ENCODE measurements around the gene STIP1.

Gene STIP1

DNA sequence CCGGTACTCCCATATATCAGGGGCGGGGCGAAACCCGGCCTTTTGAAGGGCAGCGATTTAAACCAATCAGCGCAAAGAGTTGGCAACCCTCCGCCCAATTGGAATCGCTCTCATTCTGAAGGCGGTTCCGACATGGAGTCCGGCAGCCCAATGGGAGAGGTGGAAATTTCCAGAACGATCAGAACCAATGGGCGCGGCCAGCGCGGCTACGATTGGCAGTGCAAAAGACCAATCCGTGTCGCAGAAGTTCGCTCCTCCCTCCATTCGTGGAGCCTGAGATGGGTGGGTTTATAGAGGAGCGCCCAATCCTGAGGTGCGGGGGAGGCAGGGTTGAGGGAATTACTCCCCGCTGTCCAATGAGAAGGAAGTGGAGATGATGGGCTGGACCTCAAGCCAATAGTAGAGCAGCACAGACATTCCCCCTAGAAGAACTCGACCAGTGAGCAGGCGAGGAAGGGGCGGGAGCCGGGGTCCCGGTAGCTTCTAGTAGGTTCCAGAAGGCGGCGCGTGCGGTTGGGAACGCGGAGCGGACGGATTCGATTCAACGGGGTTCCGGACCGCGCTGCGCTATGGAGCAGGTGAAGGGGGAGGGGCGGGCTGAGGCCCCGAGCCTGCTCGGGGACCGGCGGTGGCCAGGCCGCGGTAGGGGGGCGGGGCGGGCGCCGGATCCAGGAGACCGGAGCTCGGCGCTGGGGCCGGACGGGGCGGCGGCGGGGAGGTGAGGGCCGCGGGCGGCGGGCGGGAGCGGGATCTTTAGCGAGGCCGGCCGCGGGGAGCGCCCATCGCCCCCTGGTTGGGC is at the start of gene STIP1:
TSS of gene STIP1 (plus strand) at position 479 of the 799 bp plus-strand sequence. CDS start at position 570, 91 bp downstream.
- DNase-seq (ENCODE audit: low read depth, low spot score), result peak; percentile 100

- DNase-seq (ENCODE audit: low read depth, low spot score), result no peak
These were observed 49.1 kb upstream of the STIP1 start for GRCh38 chr11:64136765-64137441.

DNA sequence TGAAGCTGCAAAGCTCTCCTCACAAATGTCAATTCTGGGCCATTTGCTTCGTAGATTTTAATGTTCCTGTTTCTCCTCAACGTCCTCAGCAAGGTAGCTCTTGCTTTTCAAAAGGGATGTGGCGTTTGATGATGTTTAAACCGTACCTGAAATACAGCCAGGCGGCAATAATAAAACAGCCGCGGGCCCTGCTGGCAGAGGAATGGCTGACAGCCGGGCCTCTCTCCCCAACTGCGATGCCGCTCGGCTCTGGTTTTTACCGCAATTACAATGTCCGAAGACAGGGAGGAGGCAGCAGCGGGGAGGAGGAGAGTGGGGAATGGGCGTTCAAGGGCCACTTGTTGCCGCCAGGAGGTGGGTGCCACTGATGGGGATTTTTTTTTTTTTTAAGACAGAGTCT is 47.6 kb upstream of the STIP1 start:
- peak; percentile 40 for DNase-seq (ENCODE audit: low read depth, low spot score)

DNA sequence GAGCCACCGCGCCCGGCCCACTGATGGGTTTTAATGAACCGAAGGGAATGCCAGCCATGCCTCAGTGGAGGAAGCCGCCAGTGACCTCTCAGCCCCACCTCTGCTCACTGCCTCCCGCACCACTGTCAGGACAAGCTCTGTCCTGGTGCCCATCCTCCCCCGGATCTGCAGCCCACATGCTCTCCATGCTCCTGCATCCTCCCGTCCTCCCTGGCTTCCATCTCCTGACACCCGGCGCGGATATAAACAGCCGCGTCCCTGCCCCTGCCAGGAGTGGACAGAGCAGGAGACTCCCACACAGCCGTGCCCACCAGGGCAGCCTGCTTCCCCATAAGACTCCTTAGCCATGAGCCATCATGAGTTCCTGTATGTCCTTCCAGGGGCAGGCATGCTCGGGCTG is 46.9 kb upstream of the STIP1 start:
- no peak for DNase-seq (ENCODE audit: low read depth, low spot score)

GRCh38 chr11:64140082-64140481 is 45.9 kb upstream of the STIP1 start:
- no peak for DNase-seq (ENCODE audit: low read depth, low spot score)

GRCh38 chr11:64141081-64141783 is 44.7 kb upstream of the STIP1 start:
- no peak for DNase-seq (ENCODE audit: low read depth, low spot score)

GRCh38 chr11:64144587-64145472 is 41.1 kb upstream of the STIP1 start:
- no peak for DNase-seq (ENCODE audit: low read depth, low spot score)

DNA sequence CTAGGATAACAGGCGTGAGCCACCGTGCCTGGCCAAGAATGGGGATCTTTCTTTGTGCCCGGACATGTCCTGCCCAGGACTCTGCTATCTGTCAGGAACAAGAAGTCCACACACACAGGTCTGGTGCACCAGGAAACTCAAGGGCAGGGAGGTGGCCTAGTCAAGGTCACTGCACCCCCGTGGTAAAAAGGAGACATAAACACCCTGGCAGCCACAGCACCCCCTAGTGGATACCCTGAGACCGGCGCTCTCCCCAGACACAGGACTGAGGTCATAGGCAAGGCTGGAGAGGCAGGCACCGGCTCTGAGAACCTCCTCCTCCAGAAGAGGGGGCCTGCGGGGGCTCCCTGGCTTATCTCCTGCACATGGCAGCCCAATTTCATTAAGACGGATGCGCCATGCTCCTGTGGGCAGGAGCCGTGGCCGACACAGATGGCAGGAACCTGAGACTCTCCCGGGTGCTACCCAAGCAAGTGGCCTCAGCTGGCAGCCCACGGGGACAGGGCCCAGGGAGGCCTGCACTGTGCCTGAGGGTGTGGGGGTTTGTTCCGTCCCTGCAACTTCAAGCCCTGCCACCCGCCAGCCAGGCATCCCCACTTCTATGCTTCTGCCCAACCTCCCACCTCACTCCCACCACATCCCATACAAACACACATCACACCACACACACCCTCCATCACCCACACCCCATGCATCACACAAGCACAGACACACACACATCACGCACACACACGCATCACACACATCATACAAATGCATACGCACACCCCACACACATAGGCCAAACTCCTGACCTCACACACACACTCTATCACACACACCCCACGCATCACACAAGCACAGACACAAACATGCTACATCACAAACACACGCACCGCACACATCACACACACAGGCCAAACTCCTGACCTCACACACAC is 39.7 kb upstream of the STIP1 start:
- DNase-seq (ENCODE audit: low read depth, low spot score), result peak; percentile 82

DNA sequence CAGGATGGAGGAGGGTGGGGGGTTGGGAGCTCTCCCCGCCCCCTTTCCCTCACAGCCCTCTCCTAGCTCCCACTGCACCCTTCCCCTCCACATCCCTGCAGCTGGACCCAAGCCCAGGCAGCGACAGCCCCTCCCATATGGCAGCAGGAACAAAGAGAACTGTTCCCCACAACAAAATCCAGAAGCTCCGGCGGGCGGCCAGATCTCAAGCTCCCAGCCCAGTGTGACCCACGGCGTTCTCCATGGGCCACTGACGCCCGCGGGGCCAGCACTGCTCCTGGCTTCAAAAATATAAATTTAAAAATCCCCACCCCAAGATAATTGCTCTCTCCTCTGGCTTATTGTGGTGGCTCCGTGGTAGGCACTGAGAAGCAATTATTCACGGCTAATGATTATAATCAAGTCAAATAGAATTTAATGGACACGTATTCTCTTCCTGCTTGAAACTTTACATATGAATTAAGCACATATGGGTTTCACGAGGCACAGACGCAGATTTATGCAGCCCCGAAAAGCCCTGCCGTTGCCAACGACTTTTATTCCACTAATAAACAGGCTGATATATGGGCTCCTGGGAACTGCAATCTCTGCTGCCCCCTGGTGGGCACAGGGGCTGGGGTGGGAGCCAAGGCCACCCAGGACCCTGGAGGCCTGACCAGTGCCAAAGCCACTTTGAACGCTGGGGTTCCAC is 37.6 kb upstream of the STIP1 start:
- peak; percentile 87 for DNase-seq (ENCODE audit: low read depth, low spot score)

- no peak for DNase-seq (ENCODE audit: low read depth, low spot score)
These were observed 36.9 kb upstream of the STIP1 start for GRCh38 chr11:64148917-64149617.

DNA sequence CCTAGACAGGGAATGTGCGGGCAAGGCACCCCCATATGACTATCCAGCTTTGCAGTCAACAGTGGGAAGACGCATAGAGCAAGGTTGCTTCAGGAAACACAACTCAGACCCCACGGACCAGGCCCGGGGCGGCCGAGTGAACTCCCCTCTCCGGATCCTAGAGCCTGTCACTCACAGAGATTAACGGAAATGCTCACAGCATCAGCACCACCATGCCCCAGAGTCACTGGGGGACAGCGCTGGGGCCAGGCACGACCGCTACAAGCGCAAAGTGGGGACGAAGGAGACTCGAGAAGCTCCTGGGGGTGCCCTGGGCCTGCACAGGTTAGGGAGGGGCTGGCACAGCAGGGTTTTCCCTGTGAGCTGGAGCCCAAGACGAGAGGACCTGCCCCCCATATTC is 35.9 kb upstream of the STIP1 start:
- no peak for DNase-seq (ENCODE audit: low read depth, low spot score)

GRCh38 chr11:64150481-64151239 is 35.3 kb upstream of the STIP1 start:
- no peak for DNase-seq (ENCODE audit: low read depth, low spot score)

- no peak for DNase-seq (ENCODE audit: low read depth, low spot score)
These were observed 34.6 kb upstream of the STIP1 start for GRCh38 chr11:64151337-64151736.

- DNase-seq (ENCODE audit: low read depth, low spot score), result peak; percentile 81
These were observed 32.9 kb upstream of the STIP1 start for GRCh38 chr11:64152841-64153691.

- DNase-seq (ENCODE audit: low read depth, low spot score), result no peak
These were observed 32.2 kb upstream of the STIP1 start for GRCh38 chr11:64153812-64154211.

- DNase-seq (ENCODE audit: low read depth, low spot score), result no peak
These were observed 29.5 kb upstream of the STIP1 start for GRCh38 chr11:64156235-64157011.

Data from ELF-1 (cell line).